HG03159 (cell line): ENCODE data around the gene CD44.

Source experiments
- ATAC-seq: cut with Tn5 transposase; IDR thresholded peaks from one replicate; pipeline ENCODE4 v1.9.1; 2021; ENCODE audit warnings: mild to moderate bottlenecking, moderate library complexity; ENCODE audit not compliant: unreplicated experiment

CD44 gene

GRCh38 chr11:35234460-35235156 is 95.6 kb downstream of the CD44 start:
- no peak for ATAC-seq

GRCh38 chr11:35235157-35235468 is 96.1 kb downstream of the CD44 start:
- ATAC-seq: no peak

- no peak for ATAC-seq
These were observed 96.5 kb downstream of the CD44 start for GRCh38 chr11:35235498-35235897.

- no peak for ATAC-seq
These were observed 97.1 kb downstream of the CD44 start for GRCh38 chr11:35235936-35236666.

- no peak for ATAC-seq
These were observed 97.7 kb downstream of the CD44 start for GRCh38 chr11:35236667-35237003.

GRCh38 chr11:35237351-35237750 is 98.4 kb downstream of the CD44 start:
- no peak for ATAC-seq

- no peak for ATAC-seq
These were observed 99.1 kb downstream of the CD44 start for GRCh38 chr11:35237860-35238715.

GRCh38 chr11:35238882-35239281 is 99.9 kb downstream of the CD44 start:
- ATAC-seq: no peak

GRCh38 chr11:35239471-35240075 is 100.6 kb downstream of the CD44 start:
- ATAC-seq: no peak

GRCh38 chr11:35241083-35241482 is 102.1 kb downstream of the CD44 start:
- no peak for ATAC-seq

- no peak for ATAC-seq
These were observed 102.6 kb downstream of the CD44 start for GRCh38 chr11:35241531-35241930.

GRCh38 chr11:35242412-35243242 is 103.7 kb downstream of the CD44 start:
- no peak for ATAC-seq

- ATAC-seq: no peak
These were observed 104.8 kb downstream of the CD44 start for GRCh38 chr11:35243774-35244173.

GRCh38 chr11:35245056-35245455 is 106.1 kb downstream of the CD44 start:
- no peak for ATAC-seq

- no peak for ATAC-seq
These were observed 106.8 kb downstream of the CD44 start for GRCh38 chr11:35245786-35246185.

GRCh38 chr11:35246745-35247144 is 107.8 kb downstream of the CD44 start:
- ATAC-seq: no peak

GRCh38 chr11:35247428-35247827 is 108.5 kb downstream of the CD44 start:
- ATAC-seq: no peak

GRCh38 chr11:35247863-35248262 is 108.9 kb downstream of the CD44 start:
- ATAC-seq: no peak

GRCh38 chr11:35248558-35249323 is 109.8 kb downstream of the CD44 start:
- no peak for ATAC-seq

- ATAC-seq: no peak
These were observed 111.2 kb downstream of the CD44 start for GRCh38 chr11:35250192-35250591.
